NB4 (cell line): ENCODE results near the gene USP12.
A peak's percentile ranks its signal among the peaks of the same experiment; 100 is the strongest.
"Not testable (repeated sequence)": the region's sequence is repeated elsewhere in the genome, so short reads cannot be mapped to it uniquely, and the experiment has no call there.

Experiments used
- DNase-seq: peaks from one replicate; pipeline ENCODE4 v3.0.0; 2010; ENCODE audit warnings: low read depth
- H3K4me3 ChIP-seq: one replicate; pipeline ENCODE4 v1.5.1; 2011; ENCODE audit warnings: mild to moderate bottlenecking, low read depth, low read length, moderate library complexity
- MYC ChIP-seq: IDR thresholded peaks from 2 replicates; pipeline ENCODE4 v1.6.1; 2011; ENCODE audit warnings: low read depth, low read length
- POLR2A ChIP-seq: IDR thresholded peaks from 2 replicates; pipeline ENCODE4 v1.6.1; 2011; ENCODE audit warnings: mild to moderate bottlenecking; ENCODE audit not compliant: insufficient read length; ENCODE audit errors: extremely low read depth
- TF ChIP-seq, protein P1 (sequence below): IDR thresholded peaks from 2 replicates; pipeline ENCODE4 v1.6.1; 2011; ENCODE audit warnings: low read depth, low read length
- TF ChIP-seq, protein P2 (sequence below): IDR thresholded peaks from one replicate; pipeline ENCODE4 v1.5.1; 2012; ENCODE audit warnings: low read depth, low read length

Gene USP12

DNA sequence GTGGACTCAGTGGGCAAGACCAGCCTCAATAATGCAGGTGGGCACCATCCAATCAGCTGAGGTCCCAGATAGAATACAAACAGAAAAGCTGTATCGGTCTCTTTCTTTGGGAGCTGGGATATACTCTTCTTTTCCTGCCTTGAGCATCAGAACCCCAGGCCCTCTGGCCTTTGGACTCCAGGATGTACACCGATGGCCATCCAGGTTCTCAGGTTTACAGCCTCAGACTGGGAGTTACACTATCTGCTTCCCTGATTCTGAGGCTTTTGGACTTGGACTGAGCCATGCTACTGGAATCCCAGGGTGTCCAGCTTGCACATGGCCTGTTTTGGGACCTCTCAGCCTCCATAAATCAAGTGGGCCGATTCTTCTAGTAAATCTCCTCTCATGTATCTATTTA lies 27.6 kb upstream of the USP12 start:
- DNase-seq: no peak
- no peak overlapping the region for H3K4me3 ChIP-seq
- TF ChIP-seq, protein P1, sequence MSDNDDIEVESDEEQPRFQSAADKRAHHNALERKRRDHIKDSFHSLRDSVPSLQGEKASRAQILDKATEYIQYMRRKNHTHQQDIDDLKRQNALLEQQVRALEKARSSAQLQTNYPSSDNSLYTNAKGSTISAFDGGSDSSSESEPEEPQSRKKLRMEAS: no peak
- no peak for TF ChIP-seq MYC

DNA sequence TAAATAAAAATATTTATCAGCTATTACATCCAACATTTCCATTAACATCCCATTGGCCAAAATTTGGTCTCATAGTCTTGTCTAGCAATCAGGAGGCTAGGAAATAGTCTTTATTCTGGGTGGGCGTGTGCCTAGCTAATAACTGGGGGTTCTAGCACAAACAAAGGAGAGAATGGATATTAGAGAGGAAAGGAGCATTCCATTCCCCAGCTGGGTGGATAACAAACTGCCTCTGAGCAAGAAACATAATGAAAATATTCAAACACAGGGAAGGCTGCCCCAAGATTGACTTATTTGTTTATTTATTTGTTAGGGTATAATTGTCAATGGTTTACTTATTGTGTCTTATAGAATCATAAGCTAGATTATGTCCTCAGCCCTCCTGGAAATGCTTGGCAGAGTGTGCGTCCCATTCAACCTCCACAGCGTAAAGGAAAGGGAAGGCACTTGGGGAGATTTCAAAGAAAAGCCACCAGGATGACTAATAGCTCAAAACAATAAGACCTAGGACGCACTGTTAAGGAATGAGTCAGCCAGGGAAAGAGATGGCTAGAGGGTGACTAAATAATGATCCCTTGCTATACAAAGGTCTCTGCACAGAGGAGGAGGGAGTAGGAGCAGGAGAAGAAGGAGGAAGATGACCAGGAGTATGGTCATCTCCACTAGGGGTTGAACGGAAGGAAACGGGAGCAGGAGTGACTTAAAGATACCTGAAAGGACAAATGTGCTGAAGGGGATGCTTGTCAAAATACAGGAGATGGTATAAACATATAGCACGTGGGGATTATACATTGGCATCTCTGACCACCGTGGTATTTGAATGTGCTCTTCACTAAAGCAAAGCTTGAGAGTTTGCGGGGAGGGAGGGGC lies 23.5 kb upstream of the USP12 start:
- peak; percentile 77 for DNase-seq
- no peak overlapping the region for H3K4me3 ChIP-seq
- TF ChIP-seq, protein P2, sequence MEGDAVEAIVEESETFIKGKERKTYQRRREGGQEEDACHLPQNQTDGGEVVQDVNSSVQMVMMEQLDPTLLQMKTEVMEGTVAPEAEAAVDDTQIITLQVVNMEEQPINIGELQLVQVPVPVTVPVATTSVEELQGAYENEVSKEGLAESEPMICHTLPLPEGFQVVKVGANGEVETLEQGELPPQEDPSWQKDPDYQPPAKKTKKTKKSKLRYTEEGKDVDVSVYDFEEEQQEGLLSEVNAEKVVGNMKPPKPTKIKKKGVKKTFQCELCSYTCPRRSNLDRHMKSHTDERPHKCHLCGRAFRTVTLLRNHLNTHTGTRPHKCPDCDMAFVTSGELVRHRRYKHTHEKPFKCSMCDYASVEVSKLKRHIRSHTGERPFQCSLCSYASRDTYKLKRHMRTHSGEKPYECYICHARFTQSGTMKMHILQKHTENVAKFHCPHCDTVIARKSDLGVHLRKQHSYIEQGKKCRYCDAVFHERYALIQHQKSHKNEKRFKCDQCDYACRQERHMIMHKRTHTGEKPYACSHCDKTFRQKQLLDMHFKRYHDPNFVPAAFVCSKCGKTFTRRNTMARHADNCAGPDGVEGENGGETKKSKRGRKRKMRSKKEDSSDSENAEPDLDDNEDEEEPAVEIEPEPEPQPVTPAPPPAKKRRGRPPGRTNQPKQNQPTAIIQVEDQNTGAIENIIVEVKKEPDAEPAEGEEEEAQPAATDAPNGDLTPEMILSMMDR: no peak
- TF ChIP-seq POLR2A: no peak
- no peak for TF ChIP-seq MYC
- TF ChIP-seq, protein P1: no peak

- TF ChIP-seq, protein P1: no peak
- TF ChIP-seq MYC (no peak), POLR2A (no peak)
- TF ChIP-seq, protein P2: no peak
- no peak for DNase-seq
- no peak overlapping the region for H3K4me3 ChIP-seq
Observed at GRCh38 chr13:27194209-27194608, 22.6 kb upstream of the USP12 start.

DNA sequence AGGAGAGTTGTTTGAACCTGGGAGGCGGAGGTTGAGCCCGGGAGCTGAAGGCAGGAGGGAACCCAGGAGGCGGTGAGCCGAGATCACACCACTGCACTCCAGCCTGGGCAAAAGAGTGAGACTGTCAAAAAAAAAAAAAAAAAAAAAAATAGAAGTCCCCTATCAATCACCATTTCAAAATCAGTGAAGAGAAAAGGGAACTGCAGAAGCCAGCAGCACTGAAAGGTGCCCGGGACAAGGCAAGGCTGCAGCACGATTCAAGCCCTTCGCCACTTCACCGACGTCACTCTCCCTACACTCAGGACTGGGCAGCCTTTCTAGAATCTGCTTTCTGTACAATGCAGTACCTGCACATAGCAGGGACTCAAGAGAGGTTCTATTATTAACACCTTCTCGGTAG lies 21.9 kb upstream of the USP12 start:
- no peak for DNase-seq
- H3K4me3 ChIP-seq: no peak overlapping the region
- TF ChIP-seq, protein P1: no peak
- no peak for TF ChIP-seq MYC
- TF ChIP-seq, protein P2: no peak
- TF ChIP-seq POLR2A: no peak

DNA sequence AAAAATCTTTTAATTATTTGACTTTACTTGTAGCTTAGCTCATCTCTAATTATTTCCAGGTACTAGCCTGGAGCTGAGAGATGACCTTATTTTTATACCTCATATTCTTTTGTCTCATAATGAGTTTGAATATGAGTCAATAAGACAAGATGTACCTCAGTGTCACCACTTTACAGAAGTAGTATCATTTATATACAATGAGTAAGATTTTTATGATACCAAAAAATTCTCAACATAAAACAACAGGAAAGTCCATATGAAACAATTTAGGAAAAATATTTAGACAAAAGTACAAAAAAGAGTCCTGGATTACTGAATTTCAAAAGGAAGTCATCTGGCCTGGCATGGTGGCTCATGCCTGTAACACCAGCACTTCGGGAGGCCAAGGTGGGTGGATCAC lies 21.4 kb upstream of the USP12 start:
- TF ChIP-seq POLR2A: no peak
- no peak for TF ChIP-seq MYC
- DNase-seq: no peak
- no peak overlapping the region for H3K4me3 ChIP-seq

DNA sequence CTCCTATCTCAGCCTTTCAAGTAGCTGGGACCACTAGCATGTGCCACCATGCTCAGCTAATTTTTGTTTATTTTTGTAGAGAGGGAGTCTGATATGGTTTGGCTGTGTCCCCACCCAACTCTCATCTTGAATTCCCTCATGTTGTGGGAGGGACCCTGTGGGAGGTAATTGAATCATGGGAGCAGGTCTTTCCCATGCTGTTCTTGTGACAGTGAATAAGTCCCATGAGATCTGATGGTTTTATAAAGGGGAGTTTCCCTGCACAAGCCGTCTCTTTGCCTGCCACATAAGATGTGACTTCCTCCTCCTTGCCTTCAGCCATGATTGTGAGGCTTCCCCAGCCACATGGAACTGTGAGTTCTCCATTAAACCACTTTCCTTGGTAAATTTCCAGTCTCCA lies 20.8 kb upstream of the USP12 start:
- peak; percentile 82 for DNase-seq
- TF ChIP-seq, protein P1: 0 out of 2 replicates have a peak, but pooled peaks have one; percentile 15
- not testable (repeated sequence) for H3K4me3 ChIP-seq

- DNase-seq: no peak
- TF ChIP-seq POLR2A (no peak), MYC (no peak)
- TF ChIP-seq, protein P1: no peak
- TF ChIP-seq, protein P2: no peak
- H3K4me3 ChIP-seq: no peak overlapping the region
Observed at GRCh38 chr13:27189192-27189591, 17.6 kb upstream of the USP12 start.
